ENCODE data around the gene EPHB2.

DNA sequence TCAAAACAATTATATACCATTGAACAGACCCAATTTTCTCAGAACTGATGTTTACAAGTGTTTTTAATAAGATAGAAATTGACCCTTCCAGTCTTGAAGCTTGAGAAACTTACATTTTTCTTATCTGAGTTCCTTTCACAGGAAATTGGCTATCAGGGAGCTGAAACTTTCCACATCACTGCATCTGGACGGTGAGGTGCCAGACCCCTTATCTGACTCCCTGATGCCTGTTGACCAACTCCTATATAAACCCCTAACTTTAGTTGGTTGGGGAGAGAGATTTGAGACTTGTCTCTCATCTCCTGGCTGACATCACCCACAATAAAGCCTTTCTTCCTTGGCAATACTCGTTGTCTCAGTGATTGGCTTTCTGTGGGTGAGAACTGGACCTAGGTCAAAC lies 230.6 kb downstream of the EPHB2 start:
- TF ChIP-seq POLR2AphosphoS5 (IDR thresholded peaks at IDR 0.05; ENCODE audit: low read depth, low read length) (no peak), POLR2A (IDR thresholded peaks at IDR 0.05; ENCODE audit: low read depth, low read length) (no peak), TAF1 (IDR thresholded peaks at IDR 0.05; ENCODE audit: low read depth, low read length) (no peak)
